ENCODE measurements around the gene CACHD1. TPM values are rescaled to one million over a fixed set of nuclear protein-coding genes. Genes with fewer than 3 reads are reported as not detected.

Gene CACHD1
- polyA plus RNA-seq, 2 of the 4 experiments (the other 2 are of a cell fraction), result 0.72 to 1.6 TPM

DNA sequence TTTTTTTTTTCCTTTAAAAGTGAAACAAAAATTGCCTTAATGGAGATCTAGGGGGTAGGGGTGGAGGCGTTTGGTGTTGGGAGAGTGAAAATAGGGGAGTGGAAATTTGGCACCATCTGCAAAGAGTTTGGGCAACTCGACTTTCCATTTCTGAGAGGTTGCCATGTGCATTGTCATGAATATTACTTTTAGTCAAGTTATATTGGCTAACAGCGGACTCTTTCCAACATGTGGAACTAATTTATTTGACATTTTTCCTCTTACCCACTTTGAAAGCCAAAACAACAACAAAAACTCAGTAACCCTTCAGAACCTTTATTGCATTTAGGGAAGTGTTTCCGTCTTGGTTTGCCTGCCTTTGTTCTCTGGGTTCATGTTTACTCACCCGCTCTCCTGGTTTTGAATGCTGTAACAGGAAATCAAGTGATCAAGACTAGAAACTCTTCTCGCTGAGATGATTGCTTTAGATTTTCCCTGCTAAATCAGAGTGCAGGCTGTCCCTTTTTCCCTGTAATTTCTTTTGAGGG is 70.4 kb downstream of the CACHD1 start:
- Histone ChIP-seq H3K4me1 (0 out of 3 replicates have a peak, but pooled peaks cover under 1% of the 10 kb centered on the region), H3K4me2 (no peak overlapping the region), H3K27ac (no peak overlapping the region), H3K9me3 (no peaks in the 10 kb centered on the region), H3K4me3 (no peak overlapping the region)
- TF ChIP-seq SMC3 (IDR thresholded peaks at IDR 0.05), result no peak
- no peak for TF ChIP-seq PHF8 (IDR thresholded peaks at IDR 0.05; ENCODE audit: borderline replicate concordance, low read depth)
- TF ChIP-seq EHF (CRISPR knock-in tag; IDR thresholded peaks at IDR 0.05), result no peak
- no peak for TF ChIP-seq NFE2L2 (conservative IDR thresholded peaks at IDR 0.05; ENCODE audit: low read length)
- no peak for TF ChIP-seq RNF2 (IDR thresholded peaks at IDR 0.05; ENCODE audit: borderline replicate concordance, low read depth)
- TF ChIP-seq, protein P1, sequence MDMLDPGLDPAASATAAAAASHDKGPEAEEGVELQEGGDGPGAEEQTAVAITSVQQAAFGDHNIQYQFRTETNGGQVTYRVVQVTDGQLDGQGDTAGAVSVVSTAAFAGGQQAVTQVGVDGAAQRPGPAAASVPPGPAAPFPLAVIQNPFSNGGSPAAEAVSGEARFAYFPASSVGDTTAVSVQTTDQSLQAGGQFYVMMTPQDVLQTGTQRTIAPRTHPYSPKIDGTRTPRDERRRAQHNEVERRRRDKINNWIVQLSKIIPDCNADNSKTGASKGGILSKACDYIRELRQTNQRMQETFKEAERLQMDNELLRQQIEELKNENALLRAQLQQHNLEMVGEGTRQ (IDR thresholded peaks at IDR 0.05), result no peak
- TF ChIP-seq, protein P2, sequence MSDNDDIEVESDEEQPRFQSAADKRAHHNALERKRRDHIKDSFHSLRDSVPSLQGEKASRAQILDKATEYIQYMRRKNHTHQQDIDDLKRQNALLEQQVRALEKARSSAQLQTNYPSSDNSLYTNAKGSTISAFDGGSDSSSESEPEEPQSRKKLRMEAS (IDR thresholded peaks at IDR 0.05), result no peak
- TF ChIP-seq, protein P3, sequence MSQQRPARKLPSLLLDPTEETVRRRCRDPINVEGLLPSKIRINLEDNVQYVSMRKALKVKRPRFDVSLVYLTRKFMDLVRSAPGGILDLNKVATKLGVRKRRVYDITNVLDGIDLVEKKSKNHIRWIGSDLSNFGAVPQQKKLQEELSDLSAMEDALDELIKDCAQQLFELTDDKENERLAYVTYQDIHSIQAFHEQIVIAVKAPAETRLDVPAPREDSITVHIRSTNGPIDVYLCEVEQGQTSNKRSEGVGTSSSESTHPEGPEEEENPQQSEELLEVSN (IDR thresholded peaks at IDR 0.05; ENCODE audit: borderline replicate concordance, low read depth), result no peak
- TF ChIP-seq ZFP36 (IDR thresholded peaks at IDR 0.05; ENCODE audit: borderline replicate concordance, partially characterized antibody), result no peak
- TF ChIP-seq, protein P4, sequence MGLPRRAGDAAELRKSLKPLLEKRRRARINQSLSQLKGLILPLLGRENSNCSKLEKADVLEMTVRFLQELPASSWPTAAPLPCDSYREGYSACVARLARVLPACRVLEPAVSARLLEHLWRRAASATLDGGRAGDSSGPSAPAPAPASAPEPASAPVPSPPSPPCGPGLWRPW (IDR thresholded peaks at IDR 0.05), result no peak
- no peak for TF ChIP-seq FOXS1 (CRISPR knock-in tag; IDR thresholded peaks at IDR 0.05)
- TF ChIP-seq, protein P5, sequence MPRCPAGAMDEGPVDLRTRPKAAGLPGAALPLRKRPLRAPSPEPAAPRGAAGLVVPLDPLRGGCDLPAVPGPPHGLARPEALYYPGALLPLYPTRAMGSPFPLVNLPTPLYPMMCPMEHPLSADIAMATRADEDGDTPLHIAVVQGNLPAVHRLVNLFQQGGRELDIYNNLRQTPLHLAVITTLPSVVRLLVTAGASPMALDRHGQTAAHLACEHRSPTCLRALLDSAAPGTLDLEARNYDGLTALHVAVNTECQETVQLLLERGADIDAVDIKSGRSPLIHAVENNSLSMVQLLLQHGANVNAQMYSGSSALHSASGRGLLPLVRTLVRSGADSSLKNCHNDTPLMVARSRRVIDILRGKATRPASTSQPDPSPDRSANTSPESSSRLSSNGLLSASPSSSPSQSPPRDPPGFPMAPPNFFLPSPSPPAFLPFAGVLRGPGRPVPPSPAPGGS (IDR thresholded peaks at IDR 0.05), result no peak
- TF ChIP-seq, protein P6, sequence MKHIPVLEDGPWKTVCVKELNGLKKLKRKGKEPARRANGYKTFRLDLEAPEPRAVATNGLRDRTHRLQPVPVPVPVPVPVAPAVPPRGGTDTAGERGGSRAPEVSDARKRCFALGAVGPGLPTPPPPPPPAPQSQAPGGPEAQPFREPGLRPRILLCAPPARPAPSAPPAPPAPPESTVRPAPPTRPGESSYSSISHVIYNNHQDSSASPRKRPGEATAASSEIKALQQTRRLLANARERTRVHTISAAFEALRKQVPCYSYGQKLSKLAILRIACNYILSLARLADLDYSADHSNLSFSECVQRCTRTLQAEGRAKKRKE (CRISPR knock-in tag; IDR thresholded peaks at IDR 0.05; ENCODE audit: low read depth), result no peak
- FAIRE-seq, result no peak
- CTCF ChIA-PET, result no interaction called here
- POLR2A ChIA-PET, result no interaction called here
- 62% methylated on average over 6 of the region's 6 CpGs for WGBS (ENCODE audit: missing lambda C conversion rate)
- DNase-seq (ENCODE audit: low read depth in 1 of 2, low spot score in 1 of 2), result no peak
- ATAC-seq, result no peak

DNA sequence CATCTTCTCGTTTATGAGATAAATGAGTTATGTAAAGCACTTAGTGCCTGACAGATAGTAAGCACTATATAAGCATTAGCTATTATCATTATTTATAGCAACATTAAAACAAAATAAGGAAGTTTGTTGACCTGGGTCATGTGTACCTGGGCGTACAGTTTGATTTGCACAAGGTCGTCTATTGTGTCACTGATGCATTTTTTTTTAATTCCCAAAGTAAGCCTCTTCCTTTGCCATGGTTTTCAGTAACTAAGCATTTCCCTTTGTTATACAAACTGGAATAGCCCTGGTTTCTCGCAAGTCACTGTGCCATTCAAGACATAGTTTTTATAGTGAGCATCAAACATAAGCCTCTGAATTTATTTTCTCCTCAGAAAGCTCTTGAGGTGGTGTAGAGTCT is 72.2 kb downstream of the CACHD1 start:
- CTCF ChIA-PET, result interaction anchor here (1.3 kb wide), 1 partner anchor 13 kb away, joined by 3 read pairs; no protein-coding TSS in a partner anchor
- FAIRE-seq (no peak), DNase-seq (ENCODE audit: low read depth in 1 of 2, low spot score in 1 of 2) (no peak), ATAC-seq (no peak)
- Histone ChIP-seq H3K4me2 (no peak overlapping the region), H3K4me3 (no peak overlapping the region), H3K4me1 (0 out of 3 replicates have a peak, but pooled peaks cover 7% of the 10 kb centered on the region), H3K27ac (no peak overlapping the region), H3K9me3 (no peaks in the 10 kb centered on the region)
- no peak for TF ChIP-seq NFE2L2 (conservative IDR thresholded peaks at IDR 0.05; ENCODE audit: low read length)
- no peak for TF ChIP-seq HOXA7 (CRISPR knock-in tag; IDR thresholded peaks at IDR 0.05)
- TF ChIP-seq, protein P7, sequence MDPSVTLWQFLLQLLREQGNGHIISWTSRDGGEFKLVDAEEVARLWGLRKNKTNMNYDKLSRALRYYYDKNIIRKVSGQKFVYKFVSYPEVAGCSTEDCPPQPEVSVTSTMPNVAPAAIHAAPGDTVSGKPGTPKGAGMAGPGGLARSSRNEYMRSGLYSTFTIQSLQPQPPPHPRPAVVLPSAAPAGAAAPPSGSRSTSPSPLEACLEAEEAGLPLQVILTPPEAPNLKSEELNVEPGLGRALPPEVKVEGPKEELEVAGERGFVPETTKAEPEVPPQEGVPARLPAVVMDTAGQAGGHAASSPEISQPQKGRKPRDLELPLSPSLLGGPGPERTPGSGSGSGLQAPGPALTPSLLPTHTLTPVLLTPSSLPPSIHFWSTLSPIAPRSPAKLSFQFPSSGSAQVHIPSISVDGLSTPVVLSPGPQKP (IDR thresholded peaks at IDR 0.05; ENCODE audit: low read depth, low read length), result no peak
- TF ChIP-seq KDM1A (IDR thresholded peaks at IDR 0.05; ENCODE audit: low read depth), result no peak
- WGBS (ENCODE audit: missing lambda C conversion rate), result 67% methylated on average over 4 of the region's 4 CpGs
- POLR2A ChIA-PET, result no interaction called here

DNA sequence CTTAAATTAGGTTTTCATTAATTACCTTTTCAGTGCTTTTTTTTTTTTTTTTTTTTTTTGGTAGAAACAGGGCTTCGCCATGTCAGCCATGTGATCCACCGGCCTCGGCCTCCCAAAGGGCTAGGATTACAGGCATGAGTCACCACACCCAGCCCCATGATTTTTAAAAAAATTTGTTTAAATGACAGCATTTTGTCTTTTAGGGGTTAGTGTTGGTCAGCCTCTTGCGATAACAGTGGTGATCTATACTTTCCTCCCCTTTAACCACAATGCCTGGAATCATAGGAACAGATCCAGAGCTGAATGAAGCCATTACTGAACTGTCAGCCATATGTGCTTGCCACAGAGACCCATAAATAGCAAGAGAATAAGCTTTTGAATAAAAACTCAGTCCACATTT is 73.9 kb downstream of the CACHD1 start:
- Histone ChIP-seq H3K9me3 (no peaks in the 10 kb centered on the region), H3K4me1 (0 out of 3 replicates have a peak, but pooled peaks cover 7% of the 10 kb centered on the region), H3K4me2 (no peak overlapping the region), H3K4me3 (no peak overlapping the region), H3K27ac (no peak overlapping the region)
- FAIRE-seq (no peak), ATAC-seq (no peak), DNase-seq (ENCODE audit: low read depth in 1 of 2, low spot score in 1 of 2) (no peak)
- WGBS (ENCODE audit: missing lambda C conversion rate), result 96% methylated on average over 4 of the region's 4 CpGs
- TF ChIP-seq MAFK (IDR thresholded peaks at IDR 0.05; ENCODE audit: partially characterized antibody), result no peak
- no peak for TF ChIP-seq MAZ (IDR thresholded peaks at IDR 0.05; ENCODE audit: borderline replicate concordance, low read depth, low read length)
- TF ChIP-seq, protein P8, sequence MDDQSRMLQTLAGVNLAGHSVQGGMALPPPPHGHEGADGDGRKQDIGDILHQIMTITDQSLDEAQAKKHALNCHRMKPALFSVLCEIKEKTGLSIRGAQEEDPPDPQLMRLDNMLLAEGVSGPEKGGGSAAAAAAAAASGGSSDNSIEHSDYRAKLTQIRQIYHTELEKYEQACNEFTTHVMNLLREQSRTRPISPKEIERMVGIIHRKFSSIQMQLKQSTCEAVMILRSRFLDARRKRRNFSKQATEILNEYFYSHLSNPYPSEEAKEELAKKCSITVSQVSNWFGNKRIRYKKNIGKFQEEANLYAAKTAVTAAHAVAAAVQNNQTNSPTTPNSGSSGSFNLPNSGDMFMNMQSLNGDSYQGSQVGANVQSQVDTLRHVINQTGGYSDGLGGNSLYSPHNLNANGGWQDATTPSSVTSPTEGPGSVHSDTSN (IDR thresholded peaks at IDR 0.05), result no peak
- TF ChIP-seq KDM1A (IDR thresholded peaks at IDR 0.05; ENCODE audit: low read depth), result no peak
- TF ChIP-seq, protein P4 (IDR thresholded peaks at IDR 0.05), result no peak
- TF ChIP-seq FOSB (CRISPR knock-in tag; IDR thresholded peaks at IDR 0.05), result no peak
- no peak for TF ChIP-seq RARB (CRISPR knock-in tag; IDR thresholded peaks at IDR 0.05)
- TF ChIP-seq HOXB5 (CRISPR knock-in tag; IDR thresholded peaks at IDR 0.05), result no peak
- CTCF ChIA-PET, result no interaction called here
- POLR2A ChIA-PET, result no interaction called here
